ENCODE measurements around the gene SALL4. TPM values are rescaled to one million over a fixed set of nuclear protein-coding genes. Genes with fewer than 3 reads are reported as not detected.

SALL4 gene
- total RNA-seq, 2 experiments from 2014 or later, result 0.05 to 0.08 TPM

GRCh38 chr20:51736947-51737346, 65.4 kb downstream of the SALL4 start:
- H3K36me3 ChIP-seq (ENCODE audit: insufficient read depth, low read length), result no peaks in the 10 kb centered on the region
- H3K36me3 Mint-ChIP-seq (ENCODE audit: low read depth), result no peaks in the 10 kb centered on the region
- H3K27me3 Mint-ChIP-seq, result peaks cover 3% of the 10 kb centered on the region
- H3K4me3 ChIP-seq (ENCODE audit: low read length), result no peak overlapping the region
- no peak overlapping the region for H3K4me3 Mint-ChIP-seq
- no peaks in the 10 kb centered on the region for H3K4me1 Mint-ChIP-seq (ENCODE audit: low read depth)
- CTCF ChIA-PET, result no interaction called here
- no peak overlapping the region for H3K27ac Mint-ChIP-seq
- no peak for TF ChIP-seq CTCF (IDR thresholded peaks at IDR 0.05)
- ATAC-seq (ENCODE audit: poor library complexity) (no peak), DNase-seq (no peak)
- H3K4me1 ChIP-seq (ENCODE audit: insufficient read depth, low read length), result no peaks in the 10 kb centered on the region
- no peaks in the 10 kb centered on the region for H3K27me3 ChIP-seq (ENCODE audit: control insufficient read depth in 1 of 2, insufficient read depth in 2 of 2, low read length in 2 of 2)
- no peak overlapping the region for H3K27ac ChIP-seq (ENCODE audit: low read depth in 1 of 2, low read length in 2 of 2)
- POLR2A ChIA-PET, result no interaction called here
- intact Hi-C loops (cut with DNase I, micrococcal nuclease), result no loop called here
- H3K9me3 ChIP-seq (ENCODE audit: control insufficient read depth in 1 of 2, insufficient read depth in 1 of 2, low read length in 2 of 2), result no peaks in the 10 kb centered on the region
- no peaks in the 10 kb centered on the region for H3K9me3 Mint-ChIP-seq

GRCh38 chr20:51735728-51736600, 66.4 kb downstream of the SALL4 start:
- Histone ChIP-seq H3K4me1 (ENCODE audit: insufficient read depth, low read length) (no peaks in the 10 kb centered on the region), H3K9me3 (ENCODE audit: control insufficient read depth in 1 of 2, insufficient read depth in 1 of 2, low read length in 2 of 2) (no peaks in the 10 kb centered on the region), H3K4me3 (ENCODE audit: low read length) (no peak overlapping the region), H3K36me3 (ENCODE audit: insufficient read depth, low read length) (no peaks in the 10 kb centered on the region), H3K27me3 (ENCODE audit: control insufficient read depth in 1 of 2, insufficient read depth in 2 of 2, low read length in 2 of 2) (no peaks in the 10 kb centered on the region), H3K27ac (ENCODE audit: low read depth in 1 of 2, low read length in 2 of 2) (no peak overlapping the region)
- POLR2A ChIA-PET, result no interaction called here
- no peak for ATAC-seq (ENCODE audit: poor library complexity)
- Mint-ChIP-seq H3K4me1 (ENCODE audit: low read depth) (no peaks in the 10 kb centered on the region), H3K9me3 (no peaks in the 10 kb centered on the region), H3K27ac (no peak overlapping the region), H3K27me3 (peaks cover 3% of the 10 kb centered on the region), H3K4me3 (no peak overlapping the region), H3K36me3 (ENCODE audit: low read depth) (no peaks in the 10 kb centered on the region)
- no peak for TF ChIP-seq CTCF (IDR thresholded peaks at IDR 0.05)
- intact Hi-C loops (cut with DNase I, micrococcal nuclease), result no loop called here
- no peak for DNase-seq
- CTCF ChIA-PET, result no interaction called here

- DNase-seq (no peak), ATAC-seq (ENCODE audit: poor library complexity) (no peak)
- Histone ChIP-seq H3K36me3 (ENCODE audit: insufficient read depth, low read length) (no peaks in the 10 kb centered on the region), H3K4me3 (ENCODE audit: low read length) (no peak overlapping the region), H3K27me3 (ENCODE audit: control insufficient read depth in 1 of 2, insufficient read depth in 2 of 2, low read length in 2 of 2) (no peaks in the 10 kb centered on the region), H3K27ac (ENCODE audit: low read depth in 1 of 2, low read length in 2 of 2) (no peak overlapping the region), H3K9me3 (ENCODE audit: control insufficient read depth in 1 of 2, insufficient read depth in 1 of 2, low read length in 2 of 2) (no peaks in the 10 kb centered on the region), H3K4me1 (ENCODE audit: insufficient read depth, low read length) (no peaks in the 10 kb centered on the region)
- TF ChIP-seq CTCF (IDR thresholded peaks at IDR 0.05), result no peak
- Mint-ChIP-seq H3K4me3 (no peak overlapping the region), H3K27ac (no peak overlapping the region), H3K9me3 (no peaks in the 10 kb centered on the region), H3K4me1 (ENCODE audit: low read depth) (no peaks in the 10 kb centered on the region), H3K36me3 (ENCODE audit: low read depth) (no peaks in the 10 kb centered on the region), H3K27me3 (peaks cover 3% of the 10 kb centered on the region)
- CTCF ChIA-PET, result no interaction called here
- intact Hi-C loops (cut with DNase I, micrococcal nuclease), result no loop called here
- POLR2A ChIA-PET, result no interaction called here
Measured at GRCh38 chr20:51734876-51735720, 67.2 kb downstream of the SALL4 start.

All from CD4-positive, alpha-beta T cell (primary cell).